Activated T-cell treated with anti-CD3 and anti-CD28 coated beads, Interleukin-2, amount 50 U/mL, for 72 hours (primary cell): ENCODE data around the gene ANKRD33B. TPM values are rescaled to one million over a fixed set of nuclear protein-coding genes. Genes with fewer than 3 reads are reported as not detected.
"Not testable (repeated sequence)": the region's sequence is repeated elsewhere in the genome, so short reads cannot be mapped to it uniquely, and the experiment has no call there.

Source experiments
- ATAC-seq, 2 donors: fragments of 150-1000 bp; cut with Tn5 transposase; replicated peaks in 1 of 2; 2 replicates each; pipeline ENCODE4 v1.10.0; 2021; ENCODE audit warnings: moderate library complexity in 2 of 2, mild to moderate bottlenecking in 1 of 2
- DNase-seq, 2 donors: peaks; one replicate each; pipeline ENCODE4 v3.0.0; 2021 to 2022; ENCODE audit warnings: mixed read lengths in 1 of 2
- H3K27ac Mint-ChIP-seq: one replicate; pipeline ENCODE4 v1.8.0; 2022; ENCODE audit warnings: mild to moderate bottlenecking, moderate library complexity, mixed read lengths
- H3K27me3 Mint-ChIP-seq: one replicate; pipeline ENCODE4 v1.8.0; 2022; ENCODE audit warnings: low read depth, mixed read lengths
- H3K36me3 Mint-ChIP-seq, 2 donors: one replicate each; pipeline ENCODE4 v1.8.0; 2022; ENCODE audit warnings: mixed read lengths in 2 of 2, mild to moderate bottlenecking in 1 of 2; ENCODE audit not compliant: insufficient read depth in 2 of 2
- H3K4me1 Mint-ChIP-seq: one replicate; pipeline ENCODE4 v1.8.0; 2022; ENCODE audit warnings: low read depth, mixed read lengths
- H3K4me3 Mint-ChIP-seq, 2 donors: one replicate each; pipeline ENCODE4 v1.8.0; 2022; ENCODE audit warnings: mild to moderate bottlenecking in 2 of 2, mixed read lengths in 2 of 2, moderate library complexity in 2 of 2
- H3K9me3 Mint-ChIP-seq, 2 donors: one replicate each; pipeline ENCODE4 v1.8.0; 2022; ENCODE audit warnings: mixed read lengths in 2 of 2
- total RNA-seq, 2 donors: library from RNA; stranded (reverse); gene quantifications; one replicate each; pipeline ENCODE4 v1.2.3, GENCODE V29; 2022

Gene ANKRD33B
- total RNA-seq, 2 donors from 2014 or later: 6.2 to 12.0 TPM

- Mint-ChIP-seq H3K27me3 (peaks cover 35% of the 10 kb centered on the region), H3K4me3 (no peak overlapping the region), H3K27ac (no peak overlapping the region), H3K9me3 (no peaks in the 10 kb centered on the region), H3K36me3 (no peaks in the 10 kb centered on the region), H3K4me1 (peaks cover 18% of the 10 kb centered on the region)
- DNase-seq: no peak
- no peak for ATAC-seq
These were observed 22.8 kb upstream of the ANKRD33B start for GRCh38 chr5:10540951-10541646.

- no peak for ATAC-seq
- Mint-ChIP-seq H3K4me1 (peaks cover 11% of the 10 kb centered on the region), H3K27me3 (peaks cover 39% of the 10 kb centered on the region), H3K9me3 (no peaks in the 10 kb centered on the region), H3K4me3 (no peak overlapping the region), H3K27ac (no peak overlapping the region), H3K36me3 (no peaks in the 10 kb centered on the region)
- no peak for DNase-seq
These were observed 21.8 kb upstream of the ANKRD33B start for GRCh38 chr5:10542055-10542550.

- H3K9me3 Mint-ChIP-seq: no peaks in the 10 kb centered on the region
- H3K4me1 Mint-ChIP-seq: no peaks in the 10 kb centered on the region
- no peaks in the 10 kb centered on the region for H3K36me3 Mint-ChIP-seq
- DNase-seq (no peak), ATAC-seq (no peak)
- peaks cover 27% of the 10 kb centered on the region for H3K27me3 Mint-ChIP-seq
- H3K27ac Mint-ChIP-seq: no peak overlapping the region
- no peak overlapping the region for H3K4me3 Mint-ChIP-seq
These were observed 20.3 kb upstream of the ANKRD33B start for GRCh38 chr5:10543585-10544040.

GRCh38 chr5:10545084-10545483 lies 18.8 kb upstream of the ANKRD33B start:
- H3K36me3 Mint-ChIP-seq: no peaks in the 10 kb centered on the region
- H3K4me3 Mint-ChIP-seq: no peak overlapping the region
- H3K27ac Mint-ChIP-seq: no peak overlapping the region
- DNase-seq (no peak), ATAC-seq (no peak)
- no peaks in the 10 kb centered on the region for H3K4me1 Mint-ChIP-seq
- no peaks in the 10 kb centered on the region for H3K9me3 Mint-ChIP-seq
- H3K27me3 Mint-ChIP-seq: peaks cover 22% of the 10 kb centered on the region

GRCh38 chr5:10546186-10546585 lies 17.7 kb upstream of the ANKRD33B start:
- ATAC-seq (no peak), DNase-seq (no peak)
- Mint-ChIP-seq H3K27me3 (peaks cover 22% of the 10 kb centered on the region), H3K9me3 (no peaks in the 10 kb centered on the region), H3K27ac (no peak overlapping the region), H3K4me1 (no peaks in the 10 kb centered on the region), H3K4me3 (no peak overlapping the region), H3K36me3 (no peaks in the 10 kb centered on the region)

GRCh38 chr5:10548418-10549122 lies 15.3 kb upstream of the ANKRD33B start:
- H3K4me1 Mint-ChIP-seq: peaks cover 6% of the 10 kb centered on the region
- H3K4me3 Mint-ChIP-seq: no peak overlapping the region
- no peaks in the 10 kb centered on the region for H3K36me3 Mint-ChIP-seq
- H3K27ac Mint-ChIP-seq: no peak overlapping the region
- ATAC-seq (no peak), DNase-seq (no peak)
- H3K27me3 Mint-ChIP-seq: peaks cover 22% of the 10 kb centered on the region
- no peaks in the 10 kb centered on the region for H3K9me3 Mint-ChIP-seq

GRCh38 chr5:10549123-10549514 lies 14.8 kb upstream of the ANKRD33B start:
- not testable (repeated sequence) for H3K4me3 Mint-ChIP-seq, H3K27ac Mint-ChIP-seq, H3K36me3 Mint-ChIP-seq

GRCh38 chr5:10550222-10550995 lies 13.5 kb upstream of the ANKRD33B start:
- H3K36me3 Mint-ChIP-seq: no peaks in the 10 kb centered on the region
- peaks cover 6% of the 10 kb centered on the region for H3K4me1 Mint-ChIP-seq
- H3K9me3 Mint-ChIP-seq: no peaks in the 10 kb centered on the region
- H3K27ac Mint-ChIP-seq: no peak overlapping the region
- H3K4me3 Mint-ChIP-seq: no peak overlapping the region
- H3K27me3 Mint-ChIP-seq: peaks cover 24% of the 10 kb centered on the region
- ATAC-seq (no peak), DNase-seq (no peak)

More at GRCh38 chr5:10549123-10549514, 14.8 kb upstream of the ANKRD33B start:
- not testable (repeated sequence) for DNase-seq, H3K4me1 Mint-ChIP-seq, ATAC-seq, H3K9me3 Mint-ChIP-seq
- H3K27me3 Mint-ChIP-seq: peaks cover 23% of the 10 kb centered on the region

GRCh38 chr5:10551782-10552138 lies 12.1 kb upstream of the ANKRD33B start:
- no peak for DNase-seq

GRCh38 chr5:10552183-10553143 lies 11.4 kb upstream of the ANKRD33B start:
- DNase-seq (no peak), ATAC-seq (peak in 1 of 2 donors; percentile 53)
- Mint-ChIP-seq H3K27me3 (peaks cover 29% of the 10 kb centered on the region), H3K4me3 (no peak overlapping the region), H3K36me3 (no peaks in the 10 kb centered on the region), H3K27ac (no peak overlapping the region), H3K9me3 (no peaks in the 10 kb centered on the region), H3K4me1 (peaks cover 6% of the 10 kb centered on the region)

More at GRCh38 chr5:10551782-10552138, 12.1 kb upstream of the ANKRD33B start:
- no peak overlapping the region for H3K4me3 Mint-ChIP-seq
- peaks cover 25% of the 10 kb centered on the region for H3K27me3 Mint-ChIP-seq
- no peaks in the 10 kb centered on the region for H3K36me3 Mint-ChIP-seq
- H3K9me3 Mint-ChIP-seq: no peaks in the 10 kb centered on the region
- H3K4me1 Mint-ChIP-seq: peaks cover 6% of the 10 kb centered on the region
- no peak overlapping the region for H3K27ac Mint-ChIP-seq
- ATAC-seq: no peak

- H3K27ac Mint-ChIP-seq: no peak overlapping the region
- peaks cover 29% of the 10 kb centered on the region for H3K27me3 Mint-ChIP-seq
- peaks cover 6% of the 10 kb centered on the region for H3K4me1 Mint-ChIP-seq
- H3K36me3 Mint-ChIP-seq: no peaks in the 10 kb centered on the region
- H3K4me3 Mint-ChIP-seq: no peak overlapping the region
- no peak for ATAC-seq
- no peaks in the 10 kb centered on the region for H3K9me3 Mint-ChIP-seq
- DNase-seq: no peak
These were observed 10.4 kb upstream of the ANKRD33B start for GRCh38 chr5:10553476-10553875.

GRCh38 chr5:10555277-10555684 lies 8.6 kb upstream of the ANKRD33B start:
- DNase-seq (no peak), ATAC-seq (no peak)
- no peaks in the 10 kb centered on the region for H3K9me3 Mint-ChIP-seq
- H3K27ac Mint-ChIP-seq: no peak overlapping the region
- peaks cover 39% of the 10 kb centered on the region for H3K27me3 Mint-ChIP-seq
- H3K4me3 Mint-ChIP-seq: no peak overlapping the region
- no peaks in the 10 kb centered on the region for H3K36me3 Mint-ChIP-seq
- H3K4me1 Mint-ChIP-seq: peaks cover 6% of the 10 kb centered on the region
